PFSK-1 (cell line): Measurements from ENCODE around the gene DIPK1B.

Source experiments
- FOXP2 ChIP-seq: optimal IDR thresholded peaks from 2 replicates; pipeline ENCODE3; 2011; ENCODE audit warnings: borderline replicate concordance, control low read depth, inconsistent platforms; ENCODE audit not compliant: insufficient read depth; ENCODE audit errors: extremely low read length, extremely low read depth
- POLR2AphosphoS5 ChIP-seq: IDR thresholded peaks from 2 replicates; pipeline ENCODE4 v1.6.1; 2012; ENCODE audit warnings: low read depth, mild to moderate bottlenecking, control low read depth, low read length, moderate library complexity
- SIN3A ChIP-seq: IDR thresholded peaks from 2 replicates; pipeline ENCODE4 v1.6.1; 2012; ENCODE audit warnings: mild to moderate bottlenecking, low read length, moderate library complexity, borderline replicate concordance; ENCODE audit not compliant: insufficient read depth
- TAF1 ChIP-seq: IDR thresholded peaks from 2 replicates; pipeline ENCODE4 v1.6.1; 2012; ENCODE audit warnings: low read length, control low read depth, borderline replicate concordance; ENCODE audit not compliant: insufficient read depth
- TF ChIP-seq, protein P1 (sequence below), 2 experiments: IDR thresholded peaks; 2 replicates each; pipeline versions ENCODE4 v1.6.1 to v1.8.0; 2011 to 2012; ENCODE audit warnings: low read depth in 2 of 2, low read length in 2 of 2, control low read depth in 1 of 2, inconsistent platforms in 1 of 2, mild to moderate bottlenecking in 1 of 2, moderate library complexity in 1 of 2; ENCODE audit not compliant: insufficient read depth in 1 of 2

DIPK1B gene

GRCh38 chr9:136694872-136695247 lies 17.5 kb upstream of the DIPK1B start:
- TF ChIP-seq SIN3A (no peak), FOXP2 (no peak), TAF1 (no peak), POLR2AphosphoS5 (no peak)
- TF ChIP-seq, protein P1, sequence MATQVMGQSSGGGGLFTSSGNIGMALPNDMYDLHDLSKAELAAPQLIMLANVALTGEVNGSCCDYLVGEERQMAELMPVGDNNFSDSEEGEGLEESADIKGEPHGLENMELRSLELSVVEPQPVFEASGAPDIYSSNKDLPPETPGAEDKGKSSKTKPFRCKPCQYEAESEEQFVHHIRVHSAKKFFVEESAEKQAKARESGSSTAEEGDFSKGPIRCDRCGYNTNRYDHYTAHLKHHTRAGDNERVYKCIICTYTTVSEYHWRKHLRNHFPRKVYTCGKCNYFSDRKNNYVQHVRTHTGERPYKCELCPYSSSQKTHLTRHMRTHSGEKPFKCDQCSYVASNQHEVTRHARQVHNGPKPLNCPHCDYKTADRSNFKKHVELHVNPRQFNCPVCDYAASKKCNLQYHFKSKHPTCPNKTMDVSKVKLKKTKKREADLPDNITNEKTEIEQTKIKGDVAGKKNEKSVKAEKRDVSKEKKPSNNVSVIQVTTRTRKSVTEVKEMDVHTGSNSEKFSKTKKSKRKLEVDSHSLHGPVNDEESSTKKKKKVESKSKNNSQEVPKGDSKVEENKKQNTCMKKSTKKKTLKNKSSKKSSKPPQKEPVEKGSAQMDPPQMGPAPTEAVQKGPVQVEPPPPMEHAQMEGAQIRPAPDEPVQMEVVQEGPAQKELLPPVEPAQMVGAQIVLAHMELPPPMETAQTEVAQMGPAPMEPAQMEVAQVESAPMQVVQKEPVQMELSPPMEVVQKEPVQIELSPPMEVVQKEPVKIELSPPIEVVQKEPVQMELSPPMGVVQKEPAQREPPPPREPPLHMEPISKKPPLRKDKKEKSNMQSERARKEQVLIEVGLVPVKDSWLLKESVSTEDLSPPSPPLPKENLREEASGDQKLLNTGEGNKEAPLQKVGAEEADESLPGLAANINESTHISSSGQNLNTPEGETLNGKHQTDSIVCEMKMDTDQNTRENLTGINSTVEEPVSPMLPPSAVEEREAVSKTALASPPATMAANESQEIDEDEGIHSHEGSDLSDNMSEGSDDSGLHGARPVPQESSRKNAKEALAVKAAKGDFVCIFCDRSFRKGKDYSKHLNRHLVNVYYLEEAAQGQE (IDR thresholded peaks at IDR 0.05; ENCODE audit: insufficient read depth in 1 of 2, low read depth in 2 of 2, low read length in 2 of 2), result no peak

GRCh38 chr9:136695435-136695895 lies 16.9 kb upstream of the DIPK1B start:
- TF ChIP-seq TAF1, result no peak
- no peak for TF ChIP-seq FOXP2
- TF ChIP-seq POLR2AphosphoS5, result no peak
- TF ChIP-seq, protein P1 (IDR thresholded peaks at IDR 0.05; ENCODE audit: insufficient read depth in 1 of 2, low read depth in 2 of 2, low read length in 2 of 2), result no peak
- no peak for TF ChIP-seq SIN3A

GRCh38 chr9:136695955-136696354 lies 16.4 kb upstream of the DIPK1B start:
- TF ChIP-seq FOXP2 (no peak), TAF1 (no peak), SIN3A (no peak), POLR2AphosphoS5 (no peak)
- TF ChIP-seq, protein P1 (IDR thresholded peaks at IDR 0.05; ENCODE audit: insufficient read depth in 1 of 2, low read depth in 2 of 2, low read length in 2 of 2), result no peak

DNA sequence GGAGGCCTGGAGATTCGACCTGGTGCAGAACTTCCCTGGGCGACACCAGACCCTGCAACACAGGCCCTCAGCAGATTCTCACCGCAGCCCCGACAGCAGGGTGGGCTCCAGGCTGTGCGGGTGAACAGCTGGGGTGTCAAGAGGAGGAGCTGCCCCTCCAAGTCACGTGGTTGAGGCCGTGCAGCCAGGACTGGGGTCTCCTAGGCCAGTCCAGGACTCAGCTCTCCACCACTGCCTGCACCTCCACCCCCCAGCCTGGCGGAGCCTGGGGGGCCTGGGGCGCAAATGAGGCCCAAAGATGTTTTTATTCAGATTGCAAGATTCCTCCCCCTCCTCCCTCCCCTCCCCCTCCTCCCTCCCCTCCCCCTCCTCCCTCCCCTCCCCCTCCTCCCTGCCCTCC lies 15.9 kb upstream of the DIPK1B start:
- no peak for TF ChIP-seq POLR2AphosphoS5
- TF ChIP-seq, protein P1 (IDR thresholded peaks at IDR 0.05; ENCODE audit: insufficient read depth in 1 of 2, low read depth in 2 of 2, low read length in 2 of 2), result no peak
- no peak for TF ChIP-seq FOXP2
- TF ChIP-seq SIN3A, result no peak
- TF ChIP-seq TAF1, result no peak
